Neural cell (in vitro differentiated cells): ENCODE measurements around the gene GALK2.

Experiments
- EP300 ChIP-seq: fragments of 450-650 bp; conservative IDR thresholded peaks from 2 replicates; pipeline ENCODE4 v1.6.1; 2014; ENCODE audit warnings: antibody characterized with exemption, mild to moderate bottlenecking, moderate library complexity; ENCODE audit not compliant: poor library complexity, severe bottlenecking
- EZH2 ChIP-seq: fragments of 200-600, 300-800 bp; shearing (Covaris generic), sonication (generic); IDR thresholded peaks from 2 replicates; pipeline ENCODE4 v1.6.1; 2014; ENCODE audit warnings: antibody characterized with exemption, low read length, borderline replicate concordance, mild to moderate bottlenecking; ENCODE audit not compliant: insufficient read depth, poor library complexity, severe bottlenecking
- MXI1 ChIP-seq: fragments of 450-650 bp; conservative IDR thresholded peaks from 2 replicates; pipeline ENCODE4 v1.6.1; 2014; ENCODE audit warnings: antibody characterized with exemption, mild to moderate bottlenecking; ENCODE audit not compliant: poor library complexity, severe bottlenecking
- POLR2AphosphoS5 ChIP-seq: IDR thresholded peaks from 2 replicates; pipeline ENCODE4 v1.6.1; 2012
- RAD21 ChIP-seq: fragments of 450-650 bp; conservative IDR thresholded peaks from 2 replicates; pipeline ENCODE4 v1.6.1; 2014; ENCODE audit warnings: antibody characterized with exemption, mild to moderate bottlenecking, moderate library complexity
- SMC3 ChIP-seq: fragments of 450-650 bp; conservative IDR thresholded peaks from 2 replicates; pipeline ENCODE4 v1.6.1; 2014; ENCODE audit warnings: antibody characterized with exemption, mild to moderate bottlenecking, moderate library complexity; ENCODE audit not compliant: poor library complexity
- TAF1 ChIP-seq: IDR thresholded peaks from 2 replicates; pipeline ENCODE4 v1.6.1; 2012; ENCODE audit warnings: low read depth
- TF ChIP-seq, protein P1 (sequence below): fragments of 450-650 bp; IDR thresholded peaks from 2 replicates; pipeline ENCODE4 v1.5.1; 2014; ENCODE audit warnings: antibody characterized with exemption, mild to moderate bottlenecking, moderate library complexity; ENCODE audit not compliant: poor library complexity, severe bottlenecking
- TF ChIP-seq, protein P2 (sequence below): IDR thresholded peaks from 2 replicates; pipeline ENCODE4 v1.6.1; 2012; ENCODE audit warnings: borderline replicate concordance

DNA sequence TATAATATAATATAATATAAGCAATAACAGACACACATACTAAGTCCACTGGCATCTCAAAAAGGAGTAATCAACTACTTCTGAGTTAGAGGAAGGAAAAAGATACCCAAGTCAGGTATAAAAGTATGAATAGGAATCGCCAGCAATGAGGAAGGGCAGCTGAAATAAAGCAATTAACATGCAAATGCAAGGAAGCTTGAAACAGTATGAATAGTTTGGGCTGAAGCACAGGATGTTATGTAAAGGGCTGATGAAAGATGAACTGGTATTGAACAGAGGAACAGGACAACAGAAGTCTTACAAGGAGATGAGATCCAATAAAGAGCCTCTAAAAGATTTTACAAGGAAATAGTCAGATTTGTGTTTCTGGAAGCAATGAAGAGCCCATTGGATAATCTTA lies 21.7 kb upstream of the GALK2 start:
- TF ChIP-seq, protein P1, sequence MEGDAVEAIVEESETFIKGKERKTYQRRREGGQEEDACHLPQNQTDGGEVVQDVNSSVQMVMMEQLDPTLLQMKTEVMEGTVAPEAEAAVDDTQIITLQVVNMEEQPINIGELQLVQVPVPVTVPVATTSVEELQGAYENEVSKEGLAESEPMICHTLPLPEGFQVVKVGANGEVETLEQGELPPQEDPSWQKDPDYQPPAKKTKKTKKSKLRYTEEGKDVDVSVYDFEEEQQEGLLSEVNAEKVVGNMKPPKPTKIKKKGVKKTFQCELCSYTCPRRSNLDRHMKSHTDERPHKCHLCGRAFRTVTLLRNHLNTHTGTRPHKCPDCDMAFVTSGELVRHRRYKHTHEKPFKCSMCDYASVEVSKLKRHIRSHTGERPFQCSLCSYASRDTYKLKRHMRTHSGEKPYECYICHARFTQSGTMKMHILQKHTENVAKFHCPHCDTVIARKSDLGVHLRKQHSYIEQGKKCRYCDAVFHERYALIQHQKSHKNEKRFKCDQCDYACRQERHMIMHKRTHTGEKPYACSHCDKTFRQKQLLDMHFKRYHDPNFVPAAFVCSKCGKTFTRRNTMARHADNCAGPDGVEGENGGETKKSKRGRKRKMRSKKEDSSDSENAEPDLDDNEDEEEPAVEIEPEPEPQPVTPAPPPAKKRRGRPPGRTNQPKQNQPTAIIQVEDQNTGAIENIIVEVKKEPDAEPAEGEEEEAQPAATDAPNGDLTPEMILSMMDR = no peak
- TF ChIP-seq POLR2AphosphoS5 (no peak), EZH2 (no peak), TAF1 (no peak), RAD21 (no peak), EP300 (no peak), SMC3 (no peak), MXI1 (no peak)
- TF ChIP-seq, protein P2, sequence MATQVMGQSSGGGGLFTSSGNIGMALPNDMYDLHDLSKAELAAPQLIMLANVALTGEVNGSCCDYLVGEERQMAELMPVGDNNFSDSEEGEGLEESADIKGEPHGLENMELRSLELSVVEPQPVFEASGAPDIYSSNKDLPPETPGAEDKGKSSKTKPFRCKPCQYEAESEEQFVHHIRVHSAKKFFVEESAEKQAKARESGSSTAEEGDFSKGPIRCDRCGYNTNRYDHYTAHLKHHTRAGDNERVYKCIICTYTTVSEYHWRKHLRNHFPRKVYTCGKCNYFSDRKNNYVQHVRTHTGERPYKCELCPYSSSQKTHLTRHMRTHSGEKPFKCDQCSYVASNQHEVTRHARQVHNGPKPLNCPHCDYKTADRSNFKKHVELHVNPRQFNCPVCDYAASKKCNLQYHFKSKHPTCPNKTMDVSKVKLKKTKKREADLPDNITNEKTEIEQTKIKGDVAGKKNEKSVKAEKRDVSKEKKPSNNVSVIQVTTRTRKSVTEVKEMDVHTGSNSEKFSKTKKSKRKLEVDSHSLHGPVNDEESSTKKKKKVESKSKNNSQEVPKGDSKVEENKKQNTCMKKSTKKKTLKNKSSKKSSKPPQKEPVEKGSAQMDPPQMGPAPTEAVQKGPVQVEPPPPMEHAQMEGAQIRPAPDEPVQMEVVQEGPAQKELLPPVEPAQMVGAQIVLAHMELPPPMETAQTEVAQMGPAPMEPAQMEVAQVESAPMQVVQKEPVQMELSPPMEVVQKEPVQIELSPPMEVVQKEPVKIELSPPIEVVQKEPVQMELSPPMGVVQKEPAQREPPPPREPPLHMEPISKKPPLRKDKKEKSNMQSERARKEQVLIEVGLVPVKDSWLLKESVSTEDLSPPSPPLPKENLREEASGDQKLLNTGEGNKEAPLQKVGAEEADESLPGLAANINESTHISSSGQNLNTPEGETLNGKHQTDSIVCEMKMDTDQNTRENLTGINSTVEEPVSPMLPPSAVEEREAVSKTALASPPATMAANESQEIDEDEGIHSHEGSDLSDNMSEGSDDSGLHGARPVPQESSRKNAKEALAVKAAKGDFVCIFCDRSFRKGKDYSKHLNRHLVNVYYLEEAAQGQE = no peak
